NCI-H2196 (cell line): ENCODE measurements around the gene PYGM.

ENCODE experiments used
- DNase-seq: peaks from one replicate; lab custom pipeline; 2025; ENCODE audit not compliant: unreplicated experiment; lab: John Stamatoyannopoulos, UW

The PYGM gene

GRCh38 chr11:64791781-64792291 is 32.1 kb upstream of the PYGM start:
- no peak for DNase-seq

GRCh38 chr11:64790205-64791095 is 30.7 kb upstream of the PYGM start:
- no peak for DNase-seq

GRCh38 chr11:64789331-64790204 is 29.8 kb upstream of the PYGM start:
- DNase-seq = no peak

GRCh38 chr11:64788321-64789215 is 28.8 kb upstream of the PYGM start:
- no peak for DNase-seq

- peak; percentile 48 for DNase-seq
These were observed 27.9 kb upstream of the PYGM start for GRCh38 chr11:64787526-64788320.

GRCh38 chr11:64786308-64786707 is 26.5 kb upstream of the PYGM start:
- DNase-seq = no peak

- DNase-seq = no peak
These were observed 25.2 kb upstream of the PYGM start for GRCh38 chr11:64784813-64785581.

GRCh38 chr11:64778473-64779298 is 18.9 kb upstream of the PYGM start, which contains the start of gene SF1:
Gene SF1 (minus strand): TSS chr11:64778542. CDS start chr11:64778392, 150 bp downstream.
- DNase-seq = peak; percentile 100

GRCh38 chr11:64778223-64778472 is 18.4 kb upstream of the PYGM start:
- no peak for DNase-seq

GRCh38 chr11:64777449-64778222 is 17.9 kb upstream of the PYGM start:
- DNase-seq = peak; percentile 94

- DNase-seq = no peak
These were observed 17.1 kb upstream of the PYGM start for GRCh38 chr11:64776875-64777274.

- DNase-seq = no peak
These were observed 16.7 kb upstream of the PYGM start for GRCh38 chr11:64776425-64776824.

- no peak for DNase-seq
These were observed 14.4 kb upstream of the PYGM start for GRCh38 chr11:64774144-64774543.

GRCh38 chr11:64772303-64773018 is 12.7 kb upstream of the PYGM start:
- DNase-seq = no peak

- DNase-seq = no peak
These were observed 12.1 kb upstream of the PYGM start for GRCh38 chr11:64771861-64772260.

GRCh38 chr11:64770120-64770519 is 10.3 kb upstream of the PYGM start:
- DNase-seq = no peak

- DNase-seq = no peak
These were observed 9.5 kb upstream of the PYGM start for GRCh38 chr11:64769283-64769682.
